Upper lobe of left lung (tissue), 6 donors: ENCODE results near the gene LNX2. TPM values are rescaled to one million over a fixed set of nuclear protein-coding genes. Genes with fewer than 3 reads are reported as not detected.

ENCODE experiments used
- ATAC-seq, 2 donors: fragments of 200-7000 bp; cut with Tn5 transposase; one replicate each; pipeline ENCODE4 v1.9.1; 2022; ENCODE audit warnings: mild to moderate bottlenecking in 2 of 2, moderate library complexity in 2 of 2; ENCODE audit not compliant: low FRiP score in 2 of 2
- DNase-seq, 2 donors: peaks; one replicate each; pipeline ENCODE4 v3.0.0-alpha.2; 2019 to 2020
- H3K27ac ChIP-seq, 4 donors: fragments of 200-600 bp; sonication (generic); one replicate each; pipeline ENCODE4 v1.5.1; 2016 to 2019
- H3K27me3 ChIP-seq, 4 donors: fragments of 200-600 bp; sonication (generic); one replicate each; pipeline ENCODE4 v1.5.1; 2017 to 2019
- H3K36me3 ChIP-seq, 4 donors: fragments of 200-600 bp; sonication (generic); one replicate each; pipeline ENCODE4 v1.5.1; 2016 to 2019
- H3K4me1 ChIP-seq, 4 donors: fragments of 200-600 bp; sonication (generic); one replicate each; pipeline ENCODE4 v1.5.1; 2018 to 2019
- H3K4me3 ChIP-seq, 4 donors: fragments of 200-600 bp; sonication (generic); one replicate each; pipeline ENCODE4 v1.5.1; 2017 to 2019; ENCODE audit warnings: mild to moderate bottlenecking in 2 of 4, moderate library complexity in 1 of 4
- H3K9me3 ChIP-seq, 4 donors: fragments of 200-600 bp; sonication (generic); one replicate each; pipeline ENCODE4 v1.5.1; 2018 to 2019
- EP300 ChIP-seq, 4 donors: sonication (generic); formaldehyde crosslinking; IDR thresholded peaks; one replicate each; pipeline ENCODE4 v1.5.1; 2017; ENCODE audit warnings: antibody characterized with exemption in 4 of 4, control low read depth in 2 of 4
- POLR2A ChIP-seq, 4 donors: fragments of 450-650 bp; IDR thresholded peaks; one replicate each; pipeline ENCODE4 v1.5.1; 2016 to 2017; ENCODE audit warnings: antibody characterized with exemption in 4 of 4, mild to moderate bottlenecking in 2 of 4
- POLR2AphosphoS5 ChIP-seq, 2 donors: sonication (generic); formaldehyde crosslinking; IDR thresholded peaks; one replicate each; pipeline ENCODE4 v1.5.1; 2017; ENCODE audit warnings: antibody characterized with exemption in 2 of 2
- WGBS, 2 donors: methylation state at CpG; one replicate each; pipeline ENCODE4 v1.1.5; 2017 to 2018; 5-methylcytosine and 5-hydroxymethylcytosine counted together
- total RNA-seq, 6 donors: library from RNA; depleted of rRNA in 4 of 6; stranded (reverse); fragments of >200 nt in 4 of 6; gene quantifications; one replicate each; pipeline versions ENCODE4 v1.1.0 to v1.2.1, GENCODE V29; 2016 to 2021
- TF ChIP-seq, protein P1 (sequence below), 6 experiments: fragments of 450-650 bp in 4 of 6; fragments of 200-600 bp in 2 of 6; sonication (generic) in 2 of 6; IDR thresholded peaks; one replicate each; pipeline ENCODE4 v1.5.1; 2016 to 2019; ENCODE audit warnings: antibody characterized with exemption in 6 of 6
- donor health status: DM: no; HTN: no; CAD: no; lungs with moderate emphysema.
- donor health status: DM: no; HTN: yes; CAD: no; lungs with severe emphysema.

The LNX2 gene
- total RNA-seq, 6 donors from 2014 or later = 20.4 to 75.3 (median 33.2) TPM

DNA sequence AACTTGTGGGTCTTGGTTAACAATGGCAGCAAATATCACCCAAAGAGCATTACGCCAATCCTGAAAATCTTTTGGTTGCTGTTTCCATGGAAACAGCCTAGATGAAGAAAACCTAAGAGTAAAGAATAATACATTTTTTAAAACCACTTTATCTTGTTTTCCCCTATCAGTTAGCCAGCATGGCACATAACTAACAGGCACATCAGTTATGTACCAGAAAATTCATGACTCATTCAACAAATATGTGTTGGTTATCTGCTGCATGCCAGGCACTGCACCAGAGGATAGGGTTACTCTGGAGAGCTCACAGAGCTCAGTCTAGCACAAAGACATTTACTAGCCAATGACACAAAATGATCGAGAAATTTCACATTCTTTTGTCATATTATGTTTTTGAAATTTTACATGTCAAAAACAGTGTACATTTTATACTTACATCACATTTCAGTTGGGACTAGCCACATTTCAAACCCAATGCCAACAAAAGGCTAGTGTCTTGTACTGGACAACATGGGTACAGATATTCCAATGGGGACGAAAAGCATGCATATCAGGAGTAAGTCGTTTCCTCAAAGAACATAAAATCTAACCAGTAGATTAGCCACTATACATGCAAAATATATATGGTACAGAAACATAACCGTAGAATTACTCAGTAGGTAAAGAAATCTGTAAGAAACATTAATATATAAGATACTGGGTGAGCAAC lies 20.3 kb downstream of the LNX2 start:
- Histone ChIP-seq H3K27ac (no peak overlapping the region), H3K27me3 (no peaks in the 10 kb centered on the region), H3K4me1 (peaks cover 5 to 21% (median 9%) of the 10 kb centered on the region in 4 donors), H3K9me3 (no peaks in the 10 kb centered on the region), H3K4me3 (no peak overlapping the region), H3K36me3 (no peaks in the 10 kb centered on the region)
- no peak for DNase-seq
- no peak for TF ChIP-seq POLR2AphosphoS5 (IDR thresholded peaks at IDR 0.05)
- no peak for TF ChIP-seq POLR2A (IDR thresholded peaks at IDR 0.05)
- TF ChIP-seq EP300 (IDR thresholded peaks at IDR 0.05) = no peak
- TF ChIP-seq, protein P1, sequence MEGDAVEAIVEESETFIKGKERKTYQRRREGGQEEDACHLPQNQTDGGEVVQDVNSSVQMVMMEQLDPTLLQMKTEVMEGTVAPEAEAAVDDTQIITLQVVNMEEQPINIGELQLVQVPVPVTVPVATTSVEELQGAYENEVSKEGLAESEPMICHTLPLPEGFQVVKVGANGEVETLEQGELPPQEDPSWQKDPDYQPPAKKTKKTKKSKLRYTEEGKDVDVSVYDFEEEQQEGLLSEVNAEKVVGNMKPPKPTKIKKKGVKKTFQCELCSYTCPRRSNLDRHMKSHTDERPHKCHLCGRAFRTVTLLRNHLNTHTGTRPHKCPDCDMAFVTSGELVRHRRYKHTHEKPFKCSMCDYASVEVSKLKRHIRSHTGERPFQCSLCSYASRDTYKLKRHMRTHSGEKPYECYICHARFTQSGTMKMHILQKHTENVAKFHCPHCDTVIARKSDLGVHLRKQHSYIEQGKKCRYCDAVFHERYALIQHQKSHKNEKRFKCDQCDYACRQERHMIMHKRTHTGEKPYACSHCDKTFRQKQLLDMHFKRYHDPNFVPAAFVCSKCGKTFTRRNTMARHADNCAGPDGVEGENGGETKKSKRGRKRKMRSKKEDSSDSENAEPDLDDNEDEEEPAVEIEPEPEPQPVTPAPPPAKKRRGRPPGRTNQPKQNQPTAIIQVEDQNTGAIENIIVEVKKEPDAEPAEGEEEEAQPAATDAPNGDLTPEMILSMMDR (IDR thresholded peaks at IDR 0.05) = no peak
- WGBS, 2 donors = 74 to 77% methylated on average over 5 of the region's 5 CpGs
- ATAC-seq = no peak

DNA sequence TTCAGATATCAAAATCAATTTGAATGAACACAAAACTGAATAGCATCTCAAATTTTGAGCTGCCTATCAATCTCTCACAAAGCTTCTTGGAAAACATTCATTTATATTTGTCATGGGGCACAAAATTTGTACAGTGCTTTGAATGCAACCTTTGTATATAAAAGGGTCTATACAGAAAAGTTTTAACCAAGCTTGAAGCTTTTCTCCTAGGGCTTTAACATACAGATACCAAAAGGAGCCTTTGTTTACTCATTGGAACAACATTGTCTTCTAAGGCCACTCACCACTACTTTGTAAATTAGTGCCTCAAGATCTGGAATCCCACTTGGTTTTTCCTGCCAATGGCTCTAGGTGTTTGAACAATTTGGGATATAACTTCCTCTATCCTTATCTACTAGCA lies 21.2 kb downstream of the LNX2 start:
- no peak for TF ChIP-seq POLR2AphosphoS5 (IDR thresholded peaks at IDR 0.05)
- TF ChIP-seq POLR2A (IDR thresholded peaks at IDR 0.05) = no peak
- H3K4me1 ChIP-seq = peaks cover 5 to 23% (median 12%) of the 10 kb centered on the region in 4 donors
- H3K9me3 ChIP-seq = no peaks in the 10 kb centered on the region
- no peaks in the 10 kb centered on the region for H3K36me3 ChIP-seq
- no peak overlapping the region for H3K27ac ChIP-seq
- H3K27me3 ChIP-seq = no peaks in the 10 kb centered on the region
- H3K4me3 ChIP-seq = no peak overlapping the region
- ATAC-seq = no peak
- no peak for DNase-seq

DNA sequence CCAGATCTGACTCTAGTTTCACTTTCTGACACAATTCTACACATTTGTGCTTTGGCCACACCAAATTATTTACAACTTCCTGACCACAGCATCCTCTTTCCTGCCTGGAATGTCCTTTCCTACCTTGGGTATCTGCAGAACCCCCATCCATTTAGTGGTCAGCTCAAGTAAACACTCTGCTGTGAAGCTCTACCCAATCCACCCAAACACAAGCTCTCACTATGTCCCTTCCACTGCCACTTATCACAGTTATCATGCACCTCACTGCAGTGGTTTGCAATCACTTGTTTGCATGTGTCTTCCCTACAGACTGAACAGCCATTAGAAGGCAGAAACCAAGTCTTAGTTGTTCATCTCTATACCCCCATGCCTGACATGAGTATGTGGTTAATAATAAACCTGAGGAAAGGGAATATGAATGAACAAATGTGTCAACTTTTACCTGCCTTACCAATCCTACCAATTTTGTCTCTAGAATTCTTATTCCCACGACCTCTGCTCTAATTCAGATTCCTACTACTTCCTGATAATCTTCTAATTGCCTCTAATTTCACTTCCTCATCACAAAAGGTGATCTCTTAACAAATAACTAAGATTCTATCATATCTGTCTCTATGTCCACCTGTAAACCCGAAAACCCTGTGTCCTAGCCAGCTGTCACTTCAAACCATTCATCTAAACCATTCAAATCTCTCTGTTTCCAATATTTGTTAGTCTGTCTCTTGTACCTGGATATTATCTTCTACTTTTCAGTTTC lies 25.1 kb downstream of the LNX2 start:
- Histone ChIP-seq H3K4me1 (peaks cover 5 to 23% (median 17%) of the 10 kb centered on the region in 4 donors), H3K27ac (no peak overlapping the region), H3K36me3 (no peaks in the 10 kb centered on the region), H3K9me3 (no peaks in the 10 kb centered on the region), H3K27me3 (no peaks in the 10 kb centered on the region), H3K4me3 (no peak overlapping the region)
- no peak for ATAC-seq
- no peak for DNase-seq
- 81 to 88% methylated on average over 2 of the region's 2 CpGs for WGBS, 2 donors
- TF ChIP-seq EP300 (IDR thresholded peaks at IDR 0.05) (no peak), POLR2A (IDR thresholded peaks at IDR 0.05) (no peak), POLR2AphosphoS5 (IDR thresholded peaks at IDR 0.05) (no peak)
- TF ChIP-seq, protein P1 (IDR thresholded peaks at IDR 0.05) = no peak

DNA sequence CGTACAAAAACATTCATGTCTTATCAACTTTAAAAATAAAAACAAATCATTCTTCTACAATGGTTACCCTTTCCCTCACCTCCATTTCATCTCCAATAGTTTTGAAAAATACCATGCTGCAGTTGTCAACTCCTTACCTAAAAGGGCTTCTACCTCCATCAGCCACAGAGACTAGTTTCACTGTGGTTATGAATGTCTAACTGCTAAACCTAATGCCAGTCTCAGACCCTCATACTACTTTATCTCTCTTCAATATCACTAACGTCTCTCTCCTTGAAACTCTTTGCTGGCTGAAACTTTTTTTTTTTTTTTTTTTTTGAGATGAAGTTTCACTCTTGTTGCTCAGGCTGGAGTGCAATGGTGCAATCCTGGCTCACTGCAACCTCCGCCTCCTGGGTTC lies 27.1 kb downstream of the LNX2 start:
- H3K27ac ChIP-seq = no peak overlapping the region
- ATAC-seq (no peak), DNase-seq (no peak)
- no peak overlapping the region for H3K4me3 ChIP-seq
- H3K27me3 ChIP-seq = no peaks in the 10 kb centered on the region
- H3K9me3 ChIP-seq = no peaks in the 10 kb centered on the region
- H3K36me3 ChIP-seq = no peaks in the 10 kb centered on the region
- TF ChIP-seq, protein P1 (IDR thresholded peaks at IDR 0.05) = no peak
- no peak for TF ChIP-seq POLR2AphosphoS5 (IDR thresholded peaks at IDR 0.05)
- TF ChIP-seq EP300 (IDR thresholded peaks at IDR 0.05) = no peak
- no peak for TF ChIP-seq POLR2A (IDR thresholded peaks at IDR 0.05)
- WGBS, 2 donors = 75 to 79% methylated on average over 3 of the region's 3 CpGs
- H3K4me1 ChIP-seq = peaks cover 5 to 19% (median 13%) of the 10 kb centered on the region in 4 donors

DNA sequence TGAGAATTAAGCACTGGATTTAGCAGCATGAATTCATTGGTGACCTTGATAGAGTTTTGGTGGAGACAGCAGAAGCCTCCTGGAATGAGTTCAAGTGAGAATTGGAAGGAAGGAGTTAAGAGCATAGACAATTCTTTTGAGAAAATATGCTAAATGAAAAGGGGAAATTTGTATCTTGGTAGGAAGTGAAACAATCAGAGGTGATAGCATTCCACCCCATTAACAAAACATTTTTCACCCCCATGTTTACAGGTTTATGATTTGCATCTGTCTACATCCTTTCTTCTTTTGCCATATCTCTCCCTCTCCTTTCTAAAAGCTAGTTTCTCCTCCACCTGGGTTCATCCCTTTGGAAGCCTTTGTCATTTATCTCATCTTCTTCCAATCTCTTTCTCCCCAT lies 27.5 kb downstream of the LNX2 start:
- TF ChIP-seq EP300 (IDR thresholded peaks at IDR 0.05) (no peak), POLR2A (IDR thresholded peaks at IDR 0.05) (no peak), POLR2AphosphoS5 (IDR thresholded peaks at IDR 0.05) (no peak)
- TF ChIP-seq, protein P1 (IDR thresholded peaks at IDR 0.05) = no peak
- H3K4me3 ChIP-seq = no peak overlapping the region

More for the DNA sequence above, 27.5 kb downstream of the LNX2 start:
- Histone ChIP-seq H3K27ac (no peak overlapping the region), H3K4me1 (peaks cover 5 to 19% (median 13%) of the 10 kb centered on the region in 4 donors), H3K36me3 (no peaks in the 10 kb centered on the region), H3K9me3 (no peaks in the 10 kb centered on the region), H3K27me3 (no peaks in the 10 kb centered on the region)
- DNase-seq (no peak), ATAC-seq (no peak)
